NCI-H2081 treated with DMSO at 0.1 percent for 48 hours (cell line): ENCODE measurements around the gene FBXW10.
"Not testable (repeated sequence)": the region's sequence is repeated elsewhere in the genome, so short reads cannot be mapped to it uniquely, and the experiment has no call there.

Source experiments
- DNase-seq: peaks from one replicate; lab custom pipeline; 2025; lab: John Stamatoyannopoulos, UW

Gene FBXW10

GRCh38 chr17:18750242-18750641 lies 6.4 kb downstream of the FBXW10 start:
- not testable (repeated sequence) for DNase-seq

GRCh38 chr17:18753829-18754409 lies 10.1 kb downstream of the FBXW10 start:
- not testable (repeated sequence) for DNase-seq

GRCh38 chr17:18755969-18756368 lies 12.1 kb downstream of the FBXW10 start:
- not testable (repeated sequence) for DNase-seq

GRCh38 chr17:18757368-18758044 lies 13.7 kb downstream of the FBXW10 start:
- not testable (repeated sequence) for DNase-seq

GRCh38 chr17:18758344-18758743 lies 14.5 kb downstream of the FBXW10 start:
- not testable (repeated sequence) for DNase-seq

- not testable (repeated sequence) for DNase-seq
Measured at GRCh38 chr17:18760221-18760620, 16.4 kb downstream of the FBXW10 start.

GRCh38 chr17:18770572-18770971 lies 26.7 kb downstream of the FBXW10 start:
- DNase-seq, result not testable (repeated sequence)

GRCh38 chr17:18771066-18771465 lies 27.2 kb downstream of the FBXW10 start:
- not testable (repeated sequence) for DNase-seq

- DNase-seq, result no peak
Measured at GRCh38 chr17:18772471-18772870, 28.6 kb downstream of the FBXW10 start.

GRCh38 chr17:18780991-18781718 lies 37.3 kb downstream of the FBXW10 start, which contains the start of gene TVP23B:
Gene TVP23B (plus strand): TSS chr17:18781183. CDS start chr17:18781294, 111 bp downstream.
- peak; percentile 34 for DNase-seq

GRCh38 chr17:18781805-18782204 lies 38.0 kb downstream of the FBXW10 start:
- DNase-seq, result not testable (repeated sequence)

GRCh38 chr17:18785933-18786332 lies 42.1 kb downstream of the FBXW10 start:
- DNase-seq, result not testable (repeated sequence)

GRCh38 chr17:18786890-18787289 lies 43.0 kb downstream of the FBXW10 start:
- DNase-seq, result not testable (repeated sequence)

GRCh38 chr17:18791402-18791801 lies 47.5 kb downstream of the FBXW10 start:
- not testable (repeated sequence) for DNase-seq

- DNase-seq, result not testable (repeated sequence)
Measured at GRCh38 chr17:18794841-18795240, 51.0 kb downstream of the FBXW10 start.

GRCh38 chr17:18796887-18797286 lies 53.0 kb downstream of the FBXW10 start:
- not testable (repeated sequence) for DNase-seq

- not testable (repeated sequence) for DNase-seq
Measured at GRCh38 chr17:18803458-18804245, 59.8 kb downstream of the FBXW10 start.

- not testable (repeated sequence) for DNase-seq
Measured at GRCh38 chr17:18815924-18816323, 72.1 kb downstream of the FBXW10 start.

- not testable (repeated sequence) for DNase-seq
Measured at GRCh38 chr17:18816489-18817371, 72.9 kb downstream of the FBXW10 start.

- DNase-seq, result not testable (repeated sequence)
Measured at GRCh38 chr17:18821430-18821829, 77.6 kb downstream of the FBXW10 start.

- DNase-seq, result not testable (repeated sequence)
Measured at GRCh38 chr17:18827613-18828012, 83.8 kb downstream of the FBXW10 start.
